RWPE2 (cell line): ENCODE measurements around the gene ZNF512.

ENCODE experiments used
- ATAC-seq: fragments of 200-7000 bp; cut with Tn5 transposase; 3 replicates; pipeline ENCODE4 v1.9.1; 2021; ENCODE audit warnings: low read depth
- DNase-seq: peaks from one replicate; pipeline ENCODE4 v3.0.0-alpha.2; 2020; ENCODE audit warnings: low spot score
- H3K27ac ChIP-seq: fragments of 450-650 bp; 2 replicates; pipeline ENCODE4 v1.5.1; 2017; ENCODE audit warnings: mild to moderate bottlenecking; ENCODE audit not compliant: poor library complexity, severe bottlenecking
- H3K27me3 ChIP-seq: fragments of 250-450 bp; sonication (Bioruptor Pico); 2 replicates; pipeline ENCODE4 v1.5.1; 2021; ENCODE audit warnings: mild to moderate bottlenecking, moderate library complexity; ENCODE audit not compliant: insufficient read depth, poor library complexity, severe bottlenecking
- H3K36me3 ChIP-seq: fragments of 250-450 bp; sonication (Bioruptor Pico); 2 replicates; pipeline ENCODE4 v1.5.1; 2020; ENCODE audit warnings: low read depth, mild to moderate bottlenecking, moderate library complexity
- H3K4me1 ChIP-seq: fragments of 250-450 bp; sonication (Bioruptor Pico); 2 replicates; pipeline ENCODE4 v1.5.1; 2021; ENCODE audit warnings: mild to moderate bottlenecking, moderate library complexity; ENCODE audit not compliant: insufficient read depth, poor library complexity, severe bottlenecking
- H3K4me3 ChIP-seq: fragments of 250-450 bp; sonication (Bioruptor Pico); 2 replicates; pipeline ENCODE4 v1.5.1; 2021; ENCODE audit warnings: mild to moderate bottlenecking, moderate library complexity; ENCODE audit not compliant: severe bottlenecking
- H3K9me3 ChIP-seq: fragments of 250-450 bp; sonication (Bioruptor Pico); 2 replicates; pipeline ENCODE4 v1.5.1; 2021; ENCODE audit warnings: mild to moderate bottlenecking, moderate library complexity; ENCODE audit not compliant: severe bottlenecking
- TF ChIP-seq, protein P1 (sequence below): fragments of 450-650 bp; IDR thresholded peaks from one replicate; pipeline ENCODE4 v1.5.1; 2017; ENCODE audit warnings: mild to moderate bottlenecking, moderate library complexity; ENCODE audit not compliant: poor library complexity, severe bottlenecking

Gene ZNF512

DNA sequence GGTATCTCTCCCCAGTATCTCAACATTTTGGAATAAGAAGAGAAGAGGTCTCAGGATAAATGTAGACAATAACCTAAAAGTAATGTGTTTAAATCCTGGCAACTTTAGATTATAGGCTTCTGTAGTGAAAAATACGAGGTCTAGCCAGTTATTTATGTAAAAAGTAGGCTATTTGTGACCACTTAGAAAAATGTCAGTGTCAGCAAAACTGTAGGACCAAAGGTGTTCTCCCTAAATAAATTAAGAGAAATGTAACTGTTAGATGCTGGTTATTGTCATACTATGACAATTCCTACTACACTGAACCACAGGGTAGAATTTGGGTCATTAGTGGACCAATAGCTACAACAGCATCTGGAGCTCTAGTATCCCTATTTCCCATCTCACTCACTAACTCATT is 78.5 kb downstream of the ZNF512 start:
- Histone ChIP-seq H3K36me3 (peaks cover 68% of the 10 kb centered on the region), H3K27ac (no peak overlapping the region), H3K4me3 (no peak overlapping the region), H3K27me3 (no peaks in the 10 kb centered on the region), H3K4me1 (peaks cover 3% of the 10 kb centered on the region), H3K9me3 (no peaks in the 10 kb centered on the region)
- ATAC-seq, result no peak
- TF ChIP-seq, protein P1, sequence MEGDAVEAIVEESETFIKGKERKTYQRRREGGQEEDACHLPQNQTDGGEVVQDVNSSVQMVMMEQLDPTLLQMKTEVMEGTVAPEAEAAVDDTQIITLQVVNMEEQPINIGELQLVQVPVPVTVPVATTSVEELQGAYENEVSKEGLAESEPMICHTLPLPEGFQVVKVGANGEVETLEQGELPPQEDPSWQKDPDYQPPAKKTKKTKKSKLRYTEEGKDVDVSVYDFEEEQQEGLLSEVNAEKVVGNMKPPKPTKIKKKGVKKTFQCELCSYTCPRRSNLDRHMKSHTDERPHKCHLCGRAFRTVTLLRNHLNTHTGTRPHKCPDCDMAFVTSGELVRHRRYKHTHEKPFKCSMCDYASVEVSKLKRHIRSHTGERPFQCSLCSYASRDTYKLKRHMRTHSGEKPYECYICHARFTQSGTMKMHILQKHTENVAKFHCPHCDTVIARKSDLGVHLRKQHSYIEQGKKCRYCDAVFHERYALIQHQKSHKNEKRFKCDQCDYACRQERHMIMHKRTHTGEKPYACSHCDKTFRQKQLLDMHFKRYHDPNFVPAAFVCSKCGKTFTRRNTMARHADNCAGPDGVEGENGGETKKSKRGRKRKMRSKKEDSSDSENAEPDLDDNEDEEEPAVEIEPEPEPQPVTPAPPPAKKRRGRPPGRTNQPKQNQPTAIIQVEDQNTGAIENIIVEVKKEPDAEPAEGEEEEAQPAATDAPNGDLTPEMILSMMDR, result no peak
- no peak for DNase-seq

GRCh38 chr2:27663285-27664153 is 80.7 kb downstream of the ZNF512 start, which contains the start of the genes SLC4A1AP and SUPT7L:
SLC4A1AP (plus strand) TSS chr2:27663889; CDS start chr2:27663915, 26 bp downstream.
SUPT7L (minus strand) TSS chr2:27663614; CDS start chr2:27662192, 1,422 bp downstream.
- DNase-seq (peak; percentile 69), ATAC-seq (peak; percentile 84)
- Histone ChIP-seq H3K27me3 (no peaks in the 10 kb centered on the region), H3K4me1 (peaks cover 3% of the 10 kb centered on the region), H3K36me3 (peaks cover 61% of the 10 kb centered on the region), H3K9me3 (no peaks in the 10 kb centered on the region), H3K4me3 (peak within 1 kb of the TSS; percentile 93), H3K27ac (peak within 1 kb of the TSS; percentile 74)
- TF ChIP-seq, protein P1, result peak; percentile 6

- DNase-seq (no peak), ATAC-seq (peak; percentile 9; the same call in 2 of the 3 replicates)
- Histone ChIP-seq H3K27ac (peak overlapping the region; percentile 74), H3K36me3 (peaks cover 61% of the 10 kb centered on the region), H3K9me3 (no peaks in the 10 kb centered on the region), H3K4me3 (peak overlapping the region; percentile 93), H3K27me3 (no peaks in the 10 kb centered on the region), H3K4me1 (peaks cover 3% of the 10 kb centered on the region)
- TF ChIP-seq, protein P1, result no peak
These were observed 81.3 kb downstream of the ZNF512 start for GRCh38 chr2:27664154-27664574.

- DNase-seq (no peak), ATAC-seq (no peak)
- TF ChIP-seq, protein P1, result no peak
- peaks cover 3% of the 10 kb centered on the region for H3K4me1 ChIP-seq
- H3K9me3 ChIP-seq, result no peaks in the 10 kb centered on the region
- peaks cover 61% of the 10 kb centered on the region for H3K36me3 ChIP-seq
- peak overlapping the region; percentile 93 for H3K4me3 ChIP-seq
- no peak overlapping the region for H3K27ac ChIP-seq
- H3K27me3 ChIP-seq, result no peaks in the 10 kb centered on the region
These were observed 82.0 kb downstream of the ZNF512 start for GRCh38 chr2:27664622-27665363.
